ENCODE measurements around the gene SUCNR1.
"Not testable (repeated sequence)": the region's sequence is repeated elsewhere in the genome, so short reads cannot be mapped to it uniquely, and the experiment has no call there.

The SUCNR1 gene

GRCh38 chr3:151903501-151903991 is 30.1 kb downstream of the SUCNR1 start:
- DNase-seq = no peak

GRCh38 chr3:151905647-151906046 is 32.2 kb downstream of the SUCNR1 start:
- no peak for DNase-seq

- DNase-seq = no peak
Measured at GRCh38 chr3:151906751-151907150, 33.3 kb downstream of the SUCNR1 start.

GRCh38 chr3:151908399-151908798 is 35.0 kb downstream of the SUCNR1 start:
- DNase-seq = no peak

DNA sequence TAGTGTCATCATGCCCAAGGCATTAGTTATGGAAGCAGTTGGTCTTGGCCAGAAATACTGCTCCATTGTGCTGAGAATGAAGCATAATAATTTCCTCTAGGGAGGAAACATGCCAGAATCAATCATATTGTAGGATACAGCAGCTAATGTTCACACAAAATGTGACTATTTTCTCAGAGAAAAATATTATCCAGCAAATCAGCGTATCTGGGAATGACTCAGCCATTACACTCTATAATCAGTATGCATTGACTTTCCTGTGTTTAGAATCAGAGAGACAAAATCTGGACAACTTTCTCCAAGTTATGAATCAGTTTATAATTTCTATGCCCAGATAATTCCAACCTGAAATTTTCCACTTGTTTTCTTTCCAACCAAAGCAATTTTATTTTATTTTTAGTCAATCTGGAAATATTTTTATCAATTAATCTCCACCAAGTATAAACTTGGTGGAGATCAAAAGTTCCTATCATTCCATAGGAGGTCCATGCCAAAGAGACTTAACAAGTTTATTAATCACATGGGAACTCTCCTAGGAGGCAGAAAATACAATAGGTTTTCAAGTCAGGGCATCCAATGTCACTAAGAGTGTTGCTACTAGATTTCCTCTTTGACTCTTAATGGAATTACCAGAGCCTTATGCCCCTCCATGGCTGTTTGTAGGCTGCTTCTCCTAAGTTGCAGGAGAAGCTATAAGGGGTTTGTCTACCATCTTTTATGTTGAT is 36.4 kb downstream of the SUCNR1 start:
- DNase-seq = no peak

- DNase-seq = no peak
Measured at GRCh38 chr3:151911462-151911861, 38.0 kb downstream of the SUCNR1 start.

- no peak for DNase-seq
Measured at GRCh38 chr3:151912028-151912427, 38.6 kb downstream of the SUCNR1 start.

DNA sequence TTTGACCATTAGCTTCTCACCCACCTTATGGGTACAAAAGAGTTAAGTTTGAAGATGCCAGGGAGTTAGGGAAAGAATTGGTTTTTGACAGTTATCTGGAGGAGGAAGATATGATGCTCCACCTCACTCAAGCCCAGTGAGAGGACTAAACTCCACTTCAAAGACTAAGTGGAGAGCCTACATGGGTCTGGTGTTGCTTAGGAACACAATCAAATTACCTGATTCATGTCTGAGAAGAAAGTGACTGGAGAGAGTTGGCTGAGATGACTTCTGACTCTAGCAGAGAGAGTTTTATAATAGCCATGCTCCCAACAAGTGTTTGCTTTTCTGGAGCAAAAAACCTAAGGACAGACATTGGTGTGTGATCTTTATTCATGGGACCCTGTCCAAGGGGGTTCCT is 43.3 kb downstream of the SUCNR1 start:
- DNase-seq = no peak

GRCh38 chr3:151918253-151919029 is 45.0 kb downstream of the SUCNR1 start:
- DNase-seq = peak; percentile 22

- DNase-seq = no peak
Measured at GRCh38 chr3:151919030-151919328, 45.5 kb downstream of the SUCNR1 start.

- no peak for DNase-seq
Measured at GRCh38 chr3:151919446-151919845, 46.0 kb downstream of the SUCNR1 start.

- no peak for DNase-seq
Measured at GRCh38 chr3:151923901-151924300, 50.5 kb downstream of the SUCNR1 start.

DNA sequence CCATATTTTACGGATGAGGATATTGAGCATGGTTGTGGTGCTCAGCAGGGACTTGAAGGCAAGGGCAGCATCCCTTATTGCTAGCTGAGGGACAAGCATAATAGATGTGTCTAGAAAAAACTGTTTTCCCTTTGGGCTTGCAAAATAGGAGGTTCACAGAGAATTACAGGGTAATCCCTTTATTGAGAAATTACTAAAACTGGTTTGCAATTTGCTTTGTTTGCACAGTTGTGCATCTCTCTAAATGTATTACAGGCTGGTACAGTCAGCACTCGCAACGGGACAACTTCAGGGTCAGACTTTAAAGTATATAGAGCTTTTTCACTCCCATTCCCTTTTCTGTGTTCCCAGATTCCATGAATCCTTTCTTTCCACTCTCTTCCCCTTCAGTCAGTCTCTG is 51.3 kb downstream of the SUCNR1 start:
- DNase-seq = no peak

GRCh38 chr3:151925419-151925818 is 52.0 kb downstream of the SUCNR1 start:
- no peak for DNase-seq

DNA sequence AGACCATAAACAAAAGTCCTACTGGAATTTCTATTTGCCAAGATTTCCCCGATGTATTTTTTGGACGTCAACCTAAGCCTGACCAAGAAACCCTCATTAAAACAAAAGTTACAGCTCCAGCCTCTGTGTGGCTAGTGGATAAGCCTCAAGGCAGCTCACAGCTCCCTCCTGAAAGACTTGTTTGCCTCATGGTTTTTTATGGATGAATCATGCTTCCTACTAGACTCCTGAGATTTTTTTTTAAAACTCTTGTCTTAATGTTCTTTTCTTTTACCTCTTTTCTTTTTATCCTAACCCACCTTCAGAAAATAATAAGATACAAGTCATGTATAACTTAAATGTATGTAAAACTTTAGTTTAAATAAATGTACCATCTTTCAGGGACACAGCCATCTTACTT is 52.4 kb downstream of the SUCNR1 start:
- no peak for DNase-seq

DNA sequence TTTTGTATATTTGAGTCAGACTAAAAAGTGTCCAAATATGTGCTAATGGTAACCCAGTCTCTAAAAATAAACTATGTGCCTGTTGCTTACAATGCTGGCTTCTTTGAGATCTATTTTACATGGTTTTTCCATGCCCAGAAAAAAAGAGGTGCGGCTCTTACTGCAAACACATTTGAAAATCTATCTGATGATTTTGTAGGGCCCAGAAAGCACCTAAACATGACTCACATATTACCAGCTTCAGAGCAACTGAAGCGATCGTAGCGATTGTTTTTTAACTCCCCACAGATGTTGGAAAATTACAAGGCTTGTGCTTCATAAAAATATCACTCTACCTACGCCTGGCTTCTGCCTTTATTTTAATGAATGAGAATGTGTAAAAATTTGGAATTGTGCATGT is 53.5 kb downstream of the SUCNR1 start:
- DNase-seq = no peak

GRCh38 chr3:151927915-151928525 is 54.6 kb downstream of the SUCNR1 start:
- not testable (repeated sequence) for DNase-seq

DNA sequence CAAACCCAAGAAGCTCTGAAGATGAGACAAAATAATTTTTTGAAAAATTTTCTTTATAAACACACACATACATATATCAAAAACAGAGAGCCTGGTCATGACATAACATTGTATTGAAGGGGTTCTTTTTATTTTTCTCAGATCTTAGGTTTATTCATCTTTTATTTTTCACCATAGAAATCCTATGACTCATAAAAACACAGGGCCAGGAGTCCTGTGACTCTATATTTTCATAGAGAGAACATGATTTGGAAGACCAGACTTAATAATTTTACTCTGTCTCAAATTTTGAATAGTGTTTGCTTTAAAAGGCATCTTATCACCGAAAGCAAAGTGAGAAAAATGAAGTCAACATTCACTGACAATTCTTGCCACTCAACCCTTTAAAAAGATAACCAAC is 57.7 kb downstream of the SUCNR1 start:
- no peak for DNase-seq

DNA sequence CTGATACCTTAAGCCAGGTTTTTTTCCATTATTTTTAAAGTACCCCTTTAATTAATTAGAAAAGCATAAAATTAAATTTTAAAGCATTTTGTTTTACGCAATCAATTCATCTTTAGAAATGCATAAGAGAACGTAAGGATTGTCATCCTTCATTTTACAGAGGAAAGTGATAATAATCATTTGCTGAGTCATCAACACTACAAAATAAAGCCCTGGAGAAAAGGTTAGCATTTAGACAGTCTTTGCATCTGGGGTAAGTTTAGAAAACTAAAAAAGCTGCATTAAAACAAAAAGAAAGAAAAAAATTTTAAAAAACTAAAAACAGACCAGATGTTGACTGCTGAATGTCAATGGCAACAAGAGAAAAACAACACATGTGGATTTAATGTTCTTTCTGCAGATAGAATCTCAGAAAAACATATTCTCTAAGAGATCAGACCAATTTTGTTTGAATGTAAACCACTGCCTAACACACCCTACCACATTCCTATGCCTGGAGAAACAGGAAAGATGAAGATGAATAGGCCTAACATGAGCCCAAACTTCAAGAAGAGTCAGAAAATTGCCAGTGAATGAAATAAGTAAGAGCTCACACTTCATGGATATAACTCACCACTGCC is 59.9 kb downstream of the SUCNR1 start:
- no peak for DNase-seq
